Astrocyte of the spinal cord (primary cell): Measurements from ENCODE around the gene TACC2.
A peak's percentile ranks its signal among the peaks of the same experiment; 100 is the strongest.

Source experiments
- DNase-seq: peaks from one replicate; pipeline ENCODE4 v3.0.0; 2011; ENCODE audit warnings: low read depth, low spot score
- H3K4me3 ChIP-seq: 2 replicates; pipeline ENCODE4 v1.5.1; 2011; ENCODE audit warnings: low read depth, mild to moderate bottlenecking, low read length, moderate library complexity
- CTCF ChIP-seq: IDR thresholded peaks from 2 replicates; pipeline ENCODE4 v1.5.1; 2012; ENCODE audit warnings: low read depth, mild to moderate bottlenecking, low read length, inconsistent platforms
- in situ Hi-C: cut with HindIII; loops from 2 replicates; pipeline ENCODE4 v1.10.0; 2017; ENCODE audit warnings: low sequenced_read_pairs

TACC2 gene

GRCh38 chr10:122141821-122142640 is 153.1 kb downstream of the TACC2 start:
- in situ Hi-C loops, result no loop called here
- TF ChIP-seq CTCF, result no peak
- peak; percentile 49 for DNase-seq
- no peak overlapping the region for H3K4me3 ChIP-seq

- no peak overlapping the region for H3K4me3 ChIP-seq
- in situ Hi-C loops, result no loop called here
- peak; percentile 97 for TF ChIP-seq CTCF
- DNase-seq, result no peak
These were observed 153.8 kb downstream of the TACC2 start for GRCh38 chr10:122142641-122143237.

GRCh38 chr10:122143238-122143841 is 154.4 kb downstream of the TACC2 start:
- no peak overlapping the region for H3K4me3 ChIP-seq
- TF ChIP-seq CTCF, result no peak
- in situ Hi-C loops, result no loop called here
- no peak for DNase-seq

- DNase-seq, result no peak
- TF ChIP-seq CTCF, result no peak
- H3K4me3 ChIP-seq, result no peak overlapping the region
- in situ Hi-C loops, result no loop called here
These were observed 155.2 kb downstream of the TACC2 start for GRCh38 chr10:122144199-122144598.

GRCh38 chr10:122145113-122145512 is 156.2 kb downstream of the TACC2 start:
- no peak overlapping the region for H3K4me3 ChIP-seq
- no peak for TF ChIP-seq CTCF
- DNase-seq, result no peak

GRCh38 chr10:122147663-122148062 is 158.7 kb downstream of the TACC2 start:
- no peak overlapping the region for H3K4me3 ChIP-seq
- TF ChIP-seq CTCF, result no peak
- peak; percentile 76 for DNase-seq
- in situ Hi-C loops, result no loop called here

More at GRCh38 chr10:122145113-122145512, 156.2 kb downstream of the TACC2 start:
- in situ Hi-C loops, result no loop called here
